Measurements from ENCODE around the gene ENTHD1. TPM values are rescaled to one million over a fixed set of nuclear protein-coding genes. Genes with fewer than 3 reads are reported as not detected.

ENTHD1 gene
- total RNA-seq, 1 experiment from 2014 or later: not detected

DNA sequence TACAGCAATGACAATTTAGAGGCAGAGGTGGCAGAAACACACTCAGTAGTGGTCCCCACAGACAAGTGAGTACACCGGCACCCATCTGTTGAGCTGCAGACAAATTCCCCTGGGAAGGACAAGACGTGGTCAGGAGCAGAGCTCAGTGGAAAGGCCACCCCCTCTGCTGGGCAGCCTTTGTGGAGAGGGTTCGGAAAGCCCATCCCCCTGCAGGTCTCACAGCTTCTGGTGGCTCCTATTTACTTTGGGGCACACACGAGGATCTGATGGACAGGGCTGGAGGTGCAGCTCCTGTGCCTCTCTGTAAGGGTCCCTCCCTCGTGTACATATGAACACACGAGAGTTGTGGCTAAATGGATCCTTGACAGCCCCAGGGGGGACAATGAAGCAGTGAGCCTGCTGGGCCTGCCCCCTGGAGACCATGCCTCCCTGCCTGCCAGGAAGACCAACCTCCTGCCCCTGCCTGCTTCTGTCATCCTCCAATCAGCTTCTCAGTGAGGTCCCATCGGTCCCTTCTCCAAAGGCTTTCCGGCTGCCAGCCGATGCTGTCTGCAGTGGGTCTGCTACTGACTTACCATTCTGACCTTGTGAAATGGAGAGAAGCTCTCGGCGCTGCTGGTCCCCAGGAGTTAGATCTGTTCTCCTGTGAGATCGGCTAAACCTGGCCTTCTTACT lies 161.5 kb downstream of the ENTHD1 start:
- no peaks in the 10 kb centered on the region for H3K4me1 Mint-ChIP-seq (ENCODE audit: low read depth, unreplicated experiment)
- Histone ChIP-seq H3K27me3 (replicated peaks; ENCODE audit: control insufficient read depth, insufficient read depth, low read length) (no peaks in the 10 kb centered on the region; the same call in 1 of the 2 replicates), H3K4me1 (no peaks in the 10 kb centered on the region), H3K36me3 (ENCODE audit: control insufficient read depth, insufficient read depth, low read length) (no peaks in the 10 kb centered on the region), H3K4me3 (ENCODE audit: low read depth, low read length) (no peak overlapping the region), H3K9me3 (no peaks in the 10 kb centered on the region)
- TF ChIP-seq, protein P1, sequence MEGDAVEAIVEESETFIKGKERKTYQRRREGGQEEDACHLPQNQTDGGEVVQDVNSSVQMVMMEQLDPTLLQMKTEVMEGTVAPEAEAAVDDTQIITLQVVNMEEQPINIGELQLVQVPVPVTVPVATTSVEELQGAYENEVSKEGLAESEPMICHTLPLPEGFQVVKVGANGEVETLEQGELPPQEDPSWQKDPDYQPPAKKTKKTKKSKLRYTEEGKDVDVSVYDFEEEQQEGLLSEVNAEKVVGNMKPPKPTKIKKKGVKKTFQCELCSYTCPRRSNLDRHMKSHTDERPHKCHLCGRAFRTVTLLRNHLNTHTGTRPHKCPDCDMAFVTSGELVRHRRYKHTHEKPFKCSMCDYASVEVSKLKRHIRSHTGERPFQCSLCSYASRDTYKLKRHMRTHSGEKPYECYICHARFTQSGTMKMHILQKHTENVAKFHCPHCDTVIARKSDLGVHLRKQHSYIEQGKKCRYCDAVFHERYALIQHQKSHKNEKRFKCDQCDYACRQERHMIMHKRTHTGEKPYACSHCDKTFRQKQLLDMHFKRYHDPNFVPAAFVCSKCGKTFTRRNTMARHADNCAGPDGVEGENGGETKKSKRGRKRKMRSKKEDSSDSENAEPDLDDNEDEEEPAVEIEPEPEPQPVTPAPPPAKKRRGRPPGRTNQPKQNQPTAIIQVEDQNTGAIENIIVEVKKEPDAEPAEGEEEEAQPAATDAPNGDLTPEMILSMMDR (IDR thresholded peaks at IDR 0.05; ENCODE audit: insufficient read depth in 1 of 2, low read depth in 1 of 2, low read length in 1 of 2, severe bottlenecking in 1 of 2, unreplicated experiment in 1 of 2): no peak
- no TSS peak for BruUV-seq (replicated peaks)
- H3K27ac Mint-ChIP-seq (ENCODE audit: unreplicated experiment): no peak overlapping the region
- no peak overlapping the region for H3K4me3 Mint-ChIP-seq (ENCODE audit: unreplicated experiment)
- ChIA-PET CTCF (no interaction called here), POLR2A (interaction anchor here (1.1 kb wide), 1 partner anchor 312 kb away, joined by 3 read pairs; no protein-coding TSS in a partner anchor)
- intact Hi-C loops (cut with micrococcal nuclease; ENCODE audit: unreplicated experiment): no loop called here
- no peak for DNase-seq
- no peaks in the 10 kb centered on the region for H3K36me3 Mint-ChIP-seq (ENCODE audit: insufficient read depth, unreplicated experiment)
- no peaks in the 10 kb centered on the region for H3K9me3 Mint-ChIP-seq (ENCODE audit: unreplicated experiment)
- peaks cover 11% of the 10 kb centered on the region for H3K27me3 Mint-ChIP-seq (ENCODE audit: insufficient read depth, unreplicated experiment)

DNA sequence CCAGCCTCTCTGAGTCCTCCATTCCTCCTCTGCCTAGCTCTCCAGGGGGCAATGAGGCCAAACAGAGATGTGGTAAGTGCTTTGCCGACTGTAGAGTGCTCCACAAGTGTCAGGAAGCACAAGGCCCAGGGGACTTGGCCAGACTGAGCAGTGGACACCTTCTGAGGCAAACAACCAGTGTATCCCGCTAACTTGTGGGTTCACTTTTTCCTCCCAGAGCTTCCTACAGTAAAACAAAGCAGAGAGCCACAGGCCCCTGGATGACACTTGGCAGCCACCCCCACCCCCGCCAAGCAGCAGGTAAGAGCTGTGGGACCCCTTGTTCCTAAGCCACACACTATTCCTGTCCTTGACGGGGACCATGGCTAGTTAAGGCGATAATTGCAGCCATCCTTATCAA lies 162.1 kb downstream of the ENTHD1 start:
- Mint-ChIP-seq H3K4me1 (ENCODE audit: low read depth, unreplicated experiment) (no peaks in the 10 kb centered on the region), H3K9me3 (ENCODE audit: unreplicated experiment) (no peaks in the 10 kb centered on the region), H3K27me3 (ENCODE audit: insufficient read depth, unreplicated experiment) (peaks cover 9% of the 10 kb centered on the region), H3K4me3 (ENCODE audit: unreplicated experiment) (no peak overlapping the region), H3K36me3 (ENCODE audit: insufficient read depth, unreplicated experiment) (no peaks in the 10 kb centered on the region), H3K27ac (ENCODE audit: unreplicated experiment) (no peak overlapping the region)
- no peaks in the 10 kb centered on the region for H3K9me3 ChIP-seq
- TF ChIP-seq, protein P1 (IDR thresholded peaks at IDR 0.05; ENCODE audit: insufficient read depth in 1 of 2, low read depth in 1 of 2, low read length in 1 of 2, severe bottlenecking in 1 of 2, unreplicated experiment in 1 of 2): no peak
- intact Hi-C loops (cut with micrococcal nuclease; ENCODE audit: unreplicated experiment): no loop called here
- H3K27me3 ChIP-seq (replicated peaks; ENCODE audit: control insufficient read depth, insufficient read depth, low read length): no peaks in the 10 kb centered on the region; the same call in 1 of the 2 replicates
- POLR2A ChIA-PET: no interaction called here
- no peaks in the 10 kb centered on the region for H3K4me1 ChIP-seq
- no peak overlapping the region for H3K4me3 ChIP-seq (ENCODE audit: low read depth, low read length)
- BruUV-seq (replicated peaks): no TSS peak
- no peaks in the 10 kb centered on the region for H3K36me3 ChIP-seq (ENCODE audit: control insufficient read depth, insufficient read depth, low read length)
- DNase-seq: no peak
- CTCF ChIA-PET: no interaction called here

DNA sequence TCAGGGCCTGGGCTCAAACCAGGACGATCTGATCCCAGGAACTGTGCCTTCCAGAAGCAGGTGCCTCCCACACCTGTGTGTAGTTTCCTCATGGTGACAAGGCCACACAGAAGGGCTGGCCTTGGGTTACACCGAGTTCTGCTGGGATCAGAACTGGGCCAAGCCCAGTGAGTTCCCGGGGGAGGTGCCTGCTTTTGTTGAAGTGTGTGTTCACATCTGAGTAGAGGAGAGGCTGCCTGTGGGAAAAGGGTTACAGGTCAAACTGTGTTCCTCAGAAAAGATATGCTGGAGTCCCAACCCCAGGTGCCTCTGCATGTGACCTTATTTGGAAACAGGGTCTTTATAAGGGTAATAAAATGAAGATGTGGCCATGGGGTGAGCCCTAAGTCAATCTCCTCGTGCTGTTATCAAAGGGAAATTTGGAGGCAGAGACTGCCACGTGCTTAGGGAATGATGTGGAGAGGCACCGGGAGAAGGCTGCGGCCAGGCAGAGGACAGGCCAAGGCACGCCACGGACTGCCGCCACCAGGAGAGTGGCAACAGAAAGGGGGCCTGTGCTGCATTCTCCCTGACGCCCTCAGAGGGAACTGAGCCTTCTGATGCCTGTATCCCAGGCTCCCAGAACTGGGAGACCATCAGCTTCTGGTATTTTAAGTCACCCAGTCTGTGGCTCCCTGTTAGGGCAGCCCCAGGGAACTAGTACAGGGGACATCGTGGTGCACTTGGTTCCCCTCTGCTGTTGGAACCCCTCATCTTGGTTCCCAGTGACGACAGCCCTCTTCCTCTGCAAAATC lies 164.2 kb downstream of the ENTHD1 start:
- Histone ChIP-seq H3K36me3 (ENCODE audit: control insufficient read depth, insufficient read depth, low read length) (no peaks in the 10 kb centered on the region; the same call in 1 of the 2 replicates), H3K4me3 (ENCODE audit: low read depth, low read length) (no peak overlapping the region), H3K4me1 (peaks cover 4% of the 10 kb centered on the region), H3K9me3 (no peaks in the 10 kb centered on the region), H3K27me3 (replicated peaks; ENCODE audit: control insufficient read depth, insufficient read depth, low read length) (no peaks in the 10 kb centered on the region; the same call in 1 of the 2 replicates)
- peaks cover under 1% of the 10 kb centered on the region for H3K4me1 Mint-ChIP-seq (ENCODE audit: low read depth, unreplicated experiment)
- CTCF ChIA-PET: no interaction called here
- no peak for DNase-seq
- BruUV-seq (replicated peaks): no TSS peak
- H3K4me3 Mint-ChIP-seq (ENCODE audit: unreplicated experiment): no peak overlapping the region
- no peaks in the 10 kb centered on the region for H3K36me3 Mint-ChIP-seq (ENCODE audit: insufficient read depth, unreplicated experiment)
- TF ChIP-seq, protein P1 (IDR thresholded peaks at IDR 0.05; ENCODE audit: insufficient read depth in 1 of 2, low read depth in 1 of 2, low read length in 1 of 2, severe bottlenecking in 1 of 2, unreplicated experiment in 1 of 2): no peak
- POLR2A ChIA-PET: no interaction called here
- H3K27ac Mint-ChIP-seq (ENCODE audit: unreplicated experiment): no peak overlapping the region
- H3K27me3 Mint-ChIP-seq (ENCODE audit: insufficient read depth, unreplicated experiment): no peaks in the 10 kb centered on the region
- intact Hi-C loops (cut with micrococcal nuclease; ENCODE audit: unreplicated experiment): loop anchor here (10.0 kb wide), 1 partner anchor 175 kb away; no protein-coding TSS in a partner anchor
- no peaks in the 10 kb centered on the region for H3K9me3 Mint-ChIP-seq (ENCODE audit: unreplicated experiment)

All from Caco-2 (cell line).